NOMO-1 (cell line): ENCODE data around the gene MARCHF3.
A peak's percentile ranks its signal among the peaks of the same experiment; 100 is the strongest.
"Not testable (repeated sequence)": the region's sequence is repeated elsewhere in the genome, so short reads cannot be mapped to it uniquely, and the experiment has no call there.

ENCODE experiments used
- DNase-seq, 2 experiments: peaks; one replicate each; lab custom pipeline; 2025; ENCODE audit not compliant: unreplicated experiment in 2 of 2; lab: John Stamatoyannopoulos, UW

Gene MARCHF3

DNA sequence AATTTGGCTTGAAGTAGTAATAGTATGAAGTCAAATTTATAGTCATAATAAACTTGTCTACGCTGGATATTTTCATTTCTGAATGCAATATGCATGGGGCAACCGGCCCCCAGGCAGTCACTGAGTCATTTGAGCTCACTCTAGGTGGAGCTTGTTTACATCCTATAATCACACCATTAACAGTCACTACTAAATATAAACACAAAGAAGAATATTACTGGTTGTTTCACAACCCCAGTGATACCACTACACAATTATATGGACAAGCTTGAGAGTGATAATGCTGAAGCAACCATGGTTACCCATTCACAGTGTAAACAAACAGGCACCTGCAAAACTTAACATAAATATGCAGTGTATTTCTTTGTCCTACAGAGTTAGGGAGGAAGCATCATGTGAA is 68.7 kb downstream of the MARCHF3 start:
- DNase-seq: peak in 1 of 2 experiments; percentile 36

DNA sequence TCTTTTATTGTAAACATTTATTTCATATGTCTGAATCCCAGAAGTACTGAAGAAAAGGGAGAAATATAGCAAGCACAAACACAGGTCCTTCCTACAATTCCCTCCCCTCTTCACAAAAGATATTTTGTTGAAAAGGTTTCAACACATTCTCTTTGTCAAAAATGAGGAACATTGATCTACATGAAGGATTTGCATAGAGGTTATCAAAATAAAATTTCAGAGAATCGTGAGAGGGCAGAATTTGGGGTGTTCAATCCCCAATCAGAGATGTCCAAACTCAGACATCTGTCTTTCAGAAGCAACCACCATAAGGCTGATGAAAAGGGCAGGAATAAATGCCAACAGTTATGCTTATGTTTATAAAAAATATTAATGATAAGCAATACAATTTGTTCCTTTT is 69.2 kb downstream of the MARCHF3 start:
- DNase-seq: peak in 1 of 2 experiments; percentile 46

DNA sequence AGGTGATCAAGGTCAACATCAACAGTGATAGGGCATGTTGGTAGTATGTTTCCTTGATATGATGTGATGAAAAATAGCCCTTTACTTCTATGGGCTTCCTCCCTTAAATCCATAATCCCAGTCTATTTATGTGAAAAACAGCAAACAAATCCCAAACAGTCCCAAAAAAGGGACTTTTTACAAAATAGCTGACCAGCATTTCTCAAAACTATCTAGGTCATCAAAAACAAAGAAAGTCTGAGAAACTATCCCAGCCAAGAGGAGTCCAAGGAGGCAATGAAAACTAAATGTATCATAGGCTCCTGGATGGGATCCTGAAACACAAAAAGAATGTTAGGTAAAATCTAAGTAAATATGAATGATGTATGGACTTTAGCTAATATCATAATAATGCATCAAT is 71.2 kb downstream of the MARCHF3 start:
- no peak for DNase-seq

DNA sequence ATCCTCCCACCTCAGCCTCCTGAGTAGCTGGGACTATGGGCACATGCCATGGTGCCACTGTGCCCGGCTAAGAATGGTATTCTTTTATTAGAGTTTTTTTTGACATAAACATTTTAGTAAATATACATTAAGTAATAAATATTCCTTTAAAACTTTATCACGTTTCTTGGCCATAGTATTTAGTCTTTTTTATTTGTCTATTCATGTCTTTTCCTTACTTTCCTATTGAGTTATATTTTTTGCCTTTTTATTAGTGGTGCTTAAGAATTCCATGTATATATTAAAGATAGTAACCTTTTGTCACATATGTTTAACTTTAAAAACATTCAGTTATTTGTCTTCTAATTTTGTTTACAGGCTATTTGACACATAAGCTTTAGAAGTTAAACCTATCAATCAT is 73.4 kb downstream of the MARCHF3 start:
- DNase-seq: no peak

DNA sequence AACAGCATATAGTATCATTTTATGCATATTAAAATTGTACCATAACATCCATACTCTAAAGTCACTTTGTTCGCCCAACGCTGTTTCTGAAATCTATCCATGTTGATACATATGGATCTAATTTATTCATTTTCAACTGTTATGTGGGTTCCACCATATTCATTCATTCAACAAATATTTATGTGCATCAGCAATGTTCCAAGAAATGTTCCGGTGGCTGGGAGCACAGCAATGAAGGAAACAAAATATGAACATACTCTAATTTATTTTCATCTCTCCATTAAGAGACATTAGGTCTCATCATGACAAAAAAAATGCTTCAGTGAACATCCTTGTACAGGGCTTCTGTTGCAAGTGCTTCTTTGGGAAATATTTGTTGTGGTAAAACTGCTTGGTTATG is 75.4 kb downstream of the MARCHF3 start:
- no peak for DNase-seq

DNA sequence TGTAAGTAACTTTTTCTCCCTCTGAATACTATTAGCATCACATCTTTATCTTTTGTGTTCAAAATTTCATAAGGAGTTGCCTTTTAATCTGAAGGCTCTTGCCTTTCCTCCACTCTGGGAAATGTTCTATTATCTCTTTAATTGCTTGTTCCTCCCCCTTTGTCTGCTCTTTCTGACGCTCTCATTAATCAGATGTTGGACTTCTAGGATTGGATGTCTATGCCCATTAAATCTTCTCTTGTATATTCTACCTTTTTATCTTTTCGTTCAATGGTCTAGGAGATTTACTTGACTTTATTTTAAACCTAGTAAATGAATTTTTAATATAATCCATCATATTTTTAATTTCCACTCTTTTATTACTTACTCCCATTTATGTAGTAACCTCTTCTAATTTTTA is 76.7 kb downstream of the MARCHF3 start:
- no peak for DNase-seq

DNA sequence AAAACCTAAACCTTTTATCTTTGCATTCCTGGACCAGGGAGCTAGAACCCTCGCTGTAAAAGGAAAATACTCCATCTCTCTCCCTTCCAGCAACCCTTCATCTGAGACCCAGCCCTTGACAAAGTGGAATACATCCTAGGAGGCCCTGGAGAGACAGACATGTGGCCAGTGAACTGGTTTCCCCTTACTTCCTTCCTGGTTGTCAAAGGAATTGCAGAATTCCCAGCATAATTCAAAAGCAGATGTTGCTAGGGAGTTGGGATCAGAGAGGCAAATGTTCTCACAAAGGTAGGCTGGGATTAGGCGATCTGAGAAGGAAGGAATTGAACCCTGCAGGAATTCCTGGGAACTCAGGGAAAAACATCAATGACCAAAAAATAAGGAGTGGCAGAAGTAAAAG is 80.9 kb downstream of the MARCHF3 start:
- DNase-seq: no peak

DNA sequence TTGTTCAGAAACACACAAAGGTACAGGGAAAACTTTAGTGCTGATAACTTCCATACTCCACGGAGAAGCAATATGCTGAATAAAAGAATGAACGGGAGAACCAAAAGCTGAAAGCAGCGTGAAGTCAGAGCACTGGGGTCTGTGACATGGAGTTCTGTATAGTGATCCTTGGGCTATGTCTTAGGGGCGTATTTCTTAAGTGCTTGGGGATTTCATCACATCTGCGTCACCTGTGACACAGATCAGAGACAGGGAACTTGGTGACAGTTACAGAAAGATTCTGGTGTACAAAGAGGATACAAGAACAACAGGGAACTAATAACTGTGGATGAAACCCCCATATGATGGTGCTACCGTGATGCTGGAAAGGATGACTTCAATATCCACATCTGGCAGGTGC is 81.9 kb downstream of the MARCHF3 start:
- DNase-seq: no peak

DNA sequence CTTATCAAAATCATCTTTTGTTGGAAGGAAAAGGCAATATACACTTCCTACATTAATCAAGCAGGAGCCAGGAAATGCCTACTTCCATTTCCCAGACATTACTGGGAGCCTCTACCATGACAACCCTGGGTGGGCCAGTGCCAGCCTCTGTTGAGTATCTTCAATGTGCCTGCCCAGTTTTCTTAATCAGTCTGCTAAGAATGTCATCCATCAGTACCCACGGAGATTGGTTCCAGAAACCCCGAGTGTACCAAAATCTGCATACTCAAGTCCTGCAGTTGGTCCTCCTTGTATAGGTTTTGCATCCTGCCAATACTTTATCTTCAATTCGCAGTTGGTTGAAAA is 82.4 kb downstream of the MARCHF3 start:
- DNase-seq: no peak

DNA sequence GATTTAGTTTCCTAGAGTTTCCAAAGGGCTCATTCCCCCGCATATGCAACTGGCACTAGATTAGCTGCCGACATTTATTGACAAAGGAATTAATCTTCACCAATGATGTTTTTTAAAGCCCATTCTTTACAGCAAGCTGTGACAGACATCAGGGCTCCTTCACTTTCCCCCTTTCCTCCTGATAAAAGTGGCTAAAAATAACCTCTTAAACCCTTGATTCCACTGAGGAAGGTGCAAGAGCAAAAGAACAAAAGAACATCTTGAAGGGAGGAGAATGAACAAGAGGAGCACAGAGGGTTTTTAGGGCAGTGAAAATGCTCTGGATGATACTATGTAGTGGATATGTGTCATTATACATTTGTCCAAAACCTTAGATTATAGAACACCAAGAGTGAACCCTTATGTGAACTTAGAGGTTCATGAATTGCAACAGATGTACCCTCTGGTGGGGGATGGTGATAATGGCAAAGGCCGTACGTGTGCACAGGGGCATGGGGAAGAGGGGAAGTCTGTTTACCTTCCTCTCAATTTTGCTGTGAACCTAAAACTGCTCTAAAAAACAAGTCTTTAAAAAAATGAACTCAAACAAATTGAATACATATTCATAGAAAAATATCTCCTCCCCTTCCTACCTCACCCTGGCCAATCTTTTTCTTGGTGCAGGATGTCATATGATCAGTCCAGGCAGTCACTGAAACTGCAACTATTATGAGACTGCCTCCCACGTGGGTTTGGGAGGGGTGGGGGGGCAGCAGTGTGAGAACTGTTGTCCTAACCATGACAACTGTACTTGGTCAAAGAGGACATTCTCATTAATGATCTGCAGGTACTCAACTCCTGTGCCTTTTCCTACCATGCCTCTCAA is 83.0 kb downstream of the MARCHF3 start:
- DNase-seq: peak; percentile 38 to 54

DNA sequence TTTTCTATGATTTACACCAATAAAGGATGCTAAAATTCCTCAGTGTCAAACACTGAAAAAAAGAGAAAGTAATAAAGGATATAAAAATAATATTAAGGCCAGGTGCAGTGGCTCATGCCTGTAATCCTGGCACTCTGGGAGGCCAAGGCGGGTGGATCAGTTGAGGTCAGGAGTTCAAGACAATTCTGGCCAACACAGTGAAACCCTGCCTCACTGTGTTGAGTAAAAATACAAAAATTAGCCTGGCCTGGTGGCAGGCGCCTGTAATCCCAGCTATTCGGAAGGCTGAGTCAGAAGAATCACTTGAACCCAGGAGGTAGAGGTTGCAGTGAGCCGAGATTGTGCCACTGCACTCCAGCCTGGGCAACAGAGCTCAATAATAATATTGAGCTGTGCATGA is 87.5 kb downstream of the MARCHF3 start:
- DNase-seq: not testable (repeated sequence)

DNA sequence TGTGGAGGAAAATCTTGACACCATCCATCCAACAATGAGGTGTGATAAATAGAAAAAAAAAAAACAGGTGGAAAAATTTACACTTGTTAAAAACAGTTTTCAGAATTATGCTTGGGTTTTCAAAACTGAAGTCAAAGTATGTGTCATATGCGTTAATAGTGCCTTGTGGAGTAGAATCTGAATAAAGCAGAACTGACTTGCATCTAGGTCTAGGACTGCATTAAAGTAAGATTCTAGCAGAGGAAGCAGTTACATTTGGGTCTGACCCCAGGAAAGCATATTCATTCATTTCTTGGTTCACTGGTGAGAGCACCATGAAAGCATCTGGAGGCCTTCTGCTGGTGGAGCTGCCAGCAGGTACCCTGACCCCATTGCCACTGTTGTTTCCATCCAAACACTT is 89.0 kb downstream of the MARCHF3 start:
- peak in 1 of 2 experiments; percentile 23 for DNase-seq

DNA sequence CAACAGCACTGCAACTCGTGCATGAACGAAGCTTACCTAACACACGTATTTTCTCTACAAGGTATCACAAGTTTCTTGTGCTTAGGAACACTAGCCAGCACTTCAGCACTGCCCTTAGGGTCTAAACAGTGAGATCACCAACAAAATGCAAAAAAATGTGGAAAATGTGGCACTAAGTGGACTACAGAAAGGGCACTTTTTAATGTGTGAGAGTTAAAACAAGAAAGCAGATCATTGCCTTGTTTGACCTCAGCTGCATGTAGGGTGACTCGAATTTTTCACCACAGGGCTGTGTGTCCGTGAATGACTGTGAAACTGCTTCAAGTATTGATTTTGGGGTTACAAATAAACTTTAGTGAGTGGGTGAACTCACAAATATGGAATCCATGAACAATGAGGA is 90.5 kb downstream of the MARCHF3 start:
- no peak for DNase-seq

DNA sequence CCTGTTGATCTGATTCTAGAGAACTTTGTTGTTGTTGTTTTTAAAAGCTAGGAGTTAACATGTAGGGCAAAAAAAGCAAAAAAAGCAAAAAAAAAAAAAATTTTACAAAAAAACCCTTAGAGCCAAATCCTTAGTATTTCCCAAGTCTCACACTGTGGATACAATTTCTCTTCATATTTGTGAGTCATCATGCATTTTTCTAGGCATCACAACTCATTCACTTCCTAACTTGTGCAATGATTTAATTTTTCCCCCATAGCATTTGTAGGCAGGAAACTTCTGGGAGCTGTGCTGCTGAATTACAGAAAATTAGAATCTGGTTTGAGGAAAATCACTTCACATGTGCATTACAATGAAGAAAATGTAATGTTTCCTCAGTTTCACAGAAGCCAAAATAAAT is 91.9 kb downstream of the MARCHF3 start:
- DNase-seq: no peak

DNA sequence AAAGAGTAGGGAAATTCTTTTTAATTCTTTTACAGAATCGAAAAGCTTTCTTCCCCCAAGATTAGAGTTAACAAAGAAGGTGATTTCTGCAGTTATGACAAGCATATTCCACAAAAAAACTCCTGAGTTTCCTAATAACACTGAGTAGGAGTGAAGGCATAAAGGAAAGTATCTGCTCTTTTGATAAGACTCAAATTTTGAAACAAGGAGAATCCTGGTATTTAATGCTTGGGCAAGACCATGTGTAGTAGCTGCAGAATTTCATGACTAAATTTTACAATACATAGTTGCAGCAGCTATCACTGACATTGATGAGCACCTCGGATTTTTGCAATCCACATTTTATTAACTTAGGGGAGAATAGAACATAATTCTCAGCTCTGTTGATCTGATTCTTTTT is 92.6 kb downstream of the MARCHF3 start:
- DNase-seq: no peak

DNA sequence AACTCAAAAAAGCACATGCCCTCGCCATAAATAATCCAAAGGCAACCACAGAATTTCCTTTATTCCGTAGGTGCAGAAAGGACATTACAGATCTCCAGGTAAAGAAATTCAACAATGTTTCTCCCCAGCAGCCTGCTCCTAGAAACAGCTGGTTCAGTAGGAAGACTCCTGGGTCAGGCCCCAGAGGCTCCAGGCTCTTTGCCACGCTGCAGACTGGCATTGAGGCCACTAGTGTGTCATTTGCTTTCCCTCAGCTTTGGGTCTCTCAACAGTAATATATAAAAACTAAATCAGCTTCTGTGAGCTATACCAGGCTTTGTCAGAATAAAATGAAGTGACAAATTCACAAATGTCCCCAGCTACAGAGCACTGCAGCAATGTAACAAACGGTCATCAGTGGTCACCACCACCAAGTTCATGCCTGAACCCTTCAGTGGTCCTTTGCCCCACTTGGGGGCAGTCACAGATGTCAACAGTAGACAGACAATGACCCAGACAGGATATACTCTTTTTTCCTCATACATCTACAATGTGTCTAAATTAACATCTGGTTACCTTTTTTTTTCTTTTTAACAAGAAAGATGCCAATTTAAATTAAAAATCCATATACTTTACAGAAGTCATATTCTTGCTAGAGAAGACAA is 93.5 kb downstream of the MARCHF3 start:
- DNase-seq: no peak

DNA sequence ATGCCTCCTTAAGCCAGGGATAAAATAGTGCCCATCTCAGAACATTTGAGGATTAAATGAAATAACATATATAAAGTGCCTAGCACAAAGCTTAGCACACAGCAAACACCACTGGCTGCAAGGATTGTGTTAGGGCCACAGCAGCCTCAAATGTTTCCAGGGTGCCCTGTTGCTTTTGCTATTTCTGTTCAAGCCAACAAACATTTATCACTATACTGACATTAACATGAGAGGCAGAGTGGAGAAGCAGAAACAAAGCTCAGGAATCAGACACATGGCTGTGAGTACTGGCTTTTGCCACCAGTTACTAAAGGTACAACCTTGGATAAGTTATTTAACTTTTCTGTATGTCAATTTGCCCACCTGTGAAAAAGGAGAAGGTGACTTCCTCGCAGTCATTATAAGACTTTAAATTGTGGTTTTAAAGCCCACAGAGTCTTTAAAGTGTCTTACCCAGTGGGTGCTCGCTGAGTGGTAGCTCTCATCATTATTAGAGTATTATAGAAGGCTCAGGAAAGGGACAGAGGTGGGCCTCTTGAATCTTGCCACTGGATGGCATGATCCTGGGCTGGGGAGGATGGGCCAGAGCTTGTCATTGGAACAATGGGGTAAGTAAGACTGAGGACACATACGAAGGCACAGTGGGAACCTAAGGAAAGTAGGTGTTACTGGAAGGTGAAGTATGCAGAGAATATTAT is 98.2 kb downstream of the MARCHF3 start:
- no peak for DNase-seq

DNA sequence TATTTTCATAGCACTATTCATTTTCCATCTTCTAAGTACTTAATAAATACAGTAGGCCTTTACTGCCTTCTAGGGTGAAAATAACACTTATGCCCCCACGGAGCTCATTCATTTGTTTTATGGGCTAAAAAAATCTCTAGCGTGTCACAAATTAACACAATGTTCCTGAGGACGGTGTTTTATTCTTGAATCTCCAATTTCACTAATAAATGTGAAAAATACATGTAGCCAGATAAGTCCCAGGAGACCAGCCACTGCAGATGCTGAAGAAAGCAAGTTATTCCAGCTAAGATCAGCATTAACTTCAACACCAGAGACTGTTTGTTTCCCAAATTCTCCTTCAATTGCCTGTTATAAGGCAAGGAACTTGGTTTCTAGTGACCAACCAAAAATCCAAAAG is 102.3 kb downstream of the MARCHF3 start:
- no peak for DNase-seq

DNA sequence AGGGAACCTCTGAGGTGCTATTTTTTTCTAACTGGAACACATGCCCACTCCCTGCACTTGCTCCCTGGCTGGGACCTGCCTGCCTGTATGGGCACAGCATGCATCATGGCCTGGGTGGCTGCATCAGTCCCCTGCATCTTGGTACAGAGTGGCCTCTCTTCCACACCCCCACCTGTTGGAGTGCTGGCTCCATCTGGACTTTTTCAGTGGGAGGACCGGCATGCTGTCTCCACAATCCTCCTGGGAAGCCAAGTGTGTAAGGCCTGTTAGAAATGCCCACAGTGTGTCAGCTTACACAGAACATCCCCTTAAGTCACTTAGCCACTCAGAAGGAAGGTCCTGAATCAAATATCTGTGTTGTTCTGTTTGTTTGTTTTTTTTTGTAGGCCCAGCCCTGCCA is 102.9 kb downstream of the MARCHF3 start:
- no peak for DNase-seq

DNA sequence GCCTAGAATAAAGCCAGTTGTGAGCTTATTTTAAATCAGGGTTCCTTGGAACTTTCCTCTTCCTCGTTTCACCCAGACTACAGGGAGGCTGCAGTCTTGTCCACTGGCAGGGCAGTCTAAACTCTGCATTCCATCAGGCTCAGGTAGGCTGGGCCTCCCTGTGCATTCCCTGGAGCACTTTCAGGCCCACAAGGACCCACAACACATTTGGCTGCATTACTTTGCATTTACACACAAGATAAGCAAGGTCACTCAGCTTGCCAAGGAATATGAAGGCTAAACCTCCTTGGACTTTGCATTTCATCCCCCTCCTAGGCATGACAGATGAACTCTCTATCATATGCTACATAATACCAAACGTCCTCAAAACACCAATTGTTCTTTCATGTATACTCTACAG is 104.2 kb downstream of the MARCHF3 start:
- no peak for DNase-seq

DNA sequence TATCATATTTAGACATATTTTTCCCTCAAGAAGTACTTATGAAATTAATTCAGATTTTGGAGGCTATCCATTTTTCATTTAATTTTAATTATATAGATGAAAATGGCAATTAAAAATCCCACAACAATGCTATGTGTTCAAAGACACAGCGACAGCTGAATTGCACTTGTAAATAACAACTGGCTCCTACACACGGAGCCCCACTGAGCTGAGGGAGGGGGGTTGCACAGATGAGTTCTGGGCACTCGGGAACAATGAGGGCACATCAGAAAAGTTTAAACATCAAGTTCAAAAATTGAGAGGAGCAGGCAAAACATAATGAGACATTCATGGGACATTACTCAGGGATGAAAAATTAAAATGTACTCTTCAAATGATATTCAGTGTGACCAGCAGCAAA is 104.9 kb downstream of the MARCHF3 start:
- no peak for DNase-seq
